HG02885 (cell line): ENCODE measurements around the gene DMGDH.

Experiments
- ATAC-seq: cut with Tn5 transposase; IDR thresholded peaks from one replicate; pipeline ENCODE4 v1.9.1; 2021; ENCODE audit warnings: mild to moderate bottlenecking; ENCODE audit not compliant: unreplicated experiment, poor library complexity

DMGDH gene

GRCh38 chr5:79020861-79021561, 48.5 kb downstream of the DMGDH start:
- ATAC-seq: no peak

- ATAC-seq: no peak
Observed at GRCh38 chr5:79014631-79015030, 54.8 kb downstream of the DMGDH start.

- ATAC-seq: no peak
Observed at GRCh38 chr5:79011869-79012268, 57.6 kb downstream of the DMGDH start.

- ATAC-seq: no peak
Observed at GRCh38 chr5:79011219-79011836, 58.1 kb downstream of the DMGDH start.

GRCh38 chr5:79008362-79008761, 61.1 kb downstream of the DMGDH start:
- no peak for ATAC-seq

- no peak for ATAC-seq
Observed at GRCh38 chr5:79007872-79008271, 61.6 kb downstream of the DMGDH start.

GRCh38 chr5:79005936-79006631, 63.4 kb downstream of the DMGDH start:
- ATAC-seq: no peak

- ATAC-seq: no peak
Observed at GRCh38 chr5:79005151-79005550, 64.3 kb downstream of the DMGDH start.

GRCh38 chr5:79002374-79002773, 67.1 kb downstream of the DMGDH start:
- no peak for ATAC-seq

- ATAC-seq: no peak
Observed at GRCh38 chr5:79001471-79001870, 68.0 kb downstream of the DMGDH start.

- no peak for ATAC-seq
Observed at GRCh38 chr5:78997090-78997489, 72.4 kb downstream of the DMGDH start.

- ATAC-seq: no peak
Observed at GRCh38 chr5:78995521-78996007, 73.9 kb downstream of the DMGDH start.

- ATAC-seq: no peak
Observed at GRCh38 chr5:78993165-78993564, 76.3 kb downstream of the DMGDH start.

- ATAC-seq: no peak
Observed at GRCh38 chr5:78992146-78992545, 77.3 kb downstream of the DMGDH start.

- no peak for ATAC-seq
Observed at GRCh38 chr5:78989080-78989479, 80.4 kb downstream of the DMGDH start.

GRCh38 chr5:78985725-78986223, 83.7 kb downstream of the DMGDH start:
- ATAC-seq: peak; percentile 55

- ATAC-seq: peak; percentile 56
Observed at GRCh38 chr5:78985116-78985724, 84.3 kb downstream of the DMGDH start, which contains the start of gene ARSB. Gene ARSB (minus strand): TSS chr5:78985310. CDS start chr5:78985248, 62 bp downstream.

GRCh38 chr5:78984439-78985115, 84.9 kb downstream of the DMGDH start:
- peak; percentile 64 for ATAC-seq

GRCh38 chr5:78983601-78984438, 85.7 kb downstream of the DMGDH start:
- ATAC-seq: no peak
